WERI-Rb-1 (cell line): ENCODE data around the gene TDG.
A peak's percentile ranks its signal among the peaks of the same experiment; 100 is the strongest.

Source experiments
- DNase-seq: peaks from one replicate; pipeline ENCODE4 v3.0.0-alpha.2; 2020
- H3K27ac ChIP-seq: fragments of 250-450 bp; sonication (Bioruptor Pico); 2 replicates; pipeline ENCODE4 v1.5.1; 2020; ENCODE audit warnings: mild to moderate bottlenecking, moderate library complexity
- H3K27me3 ChIP-seq: fragments of 250-450 bp; sonication (Bioruptor Pico); 2 replicates; pipeline ENCODE4 v1.5.1; 2021; ENCODE audit warnings: mild to moderate bottlenecking, low read depth, moderate library complexity; ENCODE audit not compliant: insufficient read depth, severe bottlenecking
- H3K36me3 ChIP-seq: fragments of 250-450 bp; sonication (Bioruptor Pico); 2 replicates; pipeline ENCODE4 v1.5.1; 2020; ENCODE audit warnings: mild to moderate bottlenecking, moderate library complexity
- H3K4me3 ChIP-seq: 2 replicates; pipeline ENCODE4 v1.5.1; 2011; ENCODE audit warnings: low read depth, mild to moderate bottlenecking, control low read depth, low read length
- H3K9me3 ChIP-seq: fragments of 250-450 bp; sonication (Bioruptor Pico); 2 replicates; pipeline ENCODE4 v1.5.1; 2021; ENCODE audit warnings: mild to moderate bottlenecking, moderate library complexity; ENCODE audit not compliant: severe bottlenecking
- CTCF ChIP-seq: IDR thresholded peaks from 2 replicates; pipeline ENCODE4 v1.5.1; 2011; ENCODE audit warnings: low read depth, mild to moderate bottlenecking, control low read depth, inconsistent platforms, low read length

Gene TDG

DNA sequence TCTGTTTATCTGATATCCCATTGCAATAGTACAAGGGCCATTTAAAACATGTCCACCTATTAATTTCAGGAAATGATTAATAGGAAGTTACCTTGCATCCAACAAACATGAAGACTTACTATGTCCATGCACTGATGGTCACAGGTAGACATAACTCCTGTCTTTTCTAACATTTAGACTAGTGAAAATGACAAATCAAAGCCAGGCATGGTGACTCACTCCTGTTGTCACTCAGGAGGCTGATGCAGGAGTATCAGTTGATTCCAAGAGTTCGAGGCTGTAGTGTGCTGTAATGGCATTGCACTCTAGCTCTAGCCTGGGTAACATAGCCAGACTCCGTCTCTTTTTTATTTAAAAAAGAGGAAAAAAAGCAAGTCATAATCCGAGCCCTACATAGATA, 20.7 kb upstream of the TDG start:
- Histone ChIP-seq H3K36me3 (peaks cover 95% of the 10 kb centered on the region), H3K27me3 (no peaks in the 10 kb centered on the region), H3K27ac (no peak overlapping the region), H3K4me3 (no peak overlapping the region), H3K9me3 (no peaks in the 10 kb centered on the region)
- TF ChIP-seq CTCF = no peak
- DNase-seq = no peak

GRCh38 chr12:103947871-103948555, 17.7 kb upstream of the TDG start:
- Histone ChIP-seq H3K4me3 (no peak overlapping the region), H3K27ac (no peak overlapping the region), H3K9me3 (no peaks in the 10 kb centered on the region), H3K36me3 (peaks cover 94% of the 10 kb centered on the region), H3K27me3 (no peaks in the 10 kb centered on the region)
- no peak for TF ChIP-seq CTCF
- DNase-seq = no peak

DNA sequence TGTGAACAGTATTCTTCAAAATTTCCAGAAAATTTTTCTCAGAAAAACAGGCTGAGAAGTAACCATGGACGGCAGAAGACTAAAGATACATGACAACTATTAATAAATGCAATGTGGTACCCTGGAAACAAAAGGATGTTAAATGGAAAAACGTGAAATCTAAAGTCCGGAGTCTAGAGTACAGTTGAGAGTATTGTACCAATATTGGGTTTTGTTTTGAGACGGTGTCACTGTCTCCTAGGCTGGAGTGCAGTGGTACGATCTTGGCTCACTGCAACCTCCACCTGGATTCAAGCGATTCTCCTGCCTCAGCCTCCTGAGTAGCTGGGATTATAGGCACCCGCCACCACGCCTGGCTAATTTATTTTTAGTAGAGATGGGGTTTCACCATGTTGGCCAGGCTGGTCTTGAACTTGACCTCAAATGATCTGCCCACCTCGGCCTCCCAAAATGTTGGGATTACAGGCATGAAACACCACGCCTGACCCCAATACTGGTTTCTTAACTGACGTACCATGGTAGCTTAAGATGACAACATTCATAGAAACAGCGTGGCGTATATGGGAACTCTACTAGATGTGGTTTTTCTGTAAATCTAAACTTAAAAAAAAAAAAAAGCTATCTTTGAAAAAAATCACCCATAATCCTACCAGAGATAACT, 16.8 kb upstream of the TDG start:
- no peak for TF ChIP-seq CTCF
- H3K36me3 ChIP-seq = peaks cover 94% of the 10 kb centered on the region
- DNase-seq = no peak
- H3K27me3 ChIP-seq = no peaks in the 10 kb centered on the region
- H3K27ac ChIP-seq = no peak overlapping the region
- no peak overlapping the region for H3K4me3 ChIP-seq
- H3K9me3 ChIP-seq = no peaks in the 10 kb centered on the region

DNA sequence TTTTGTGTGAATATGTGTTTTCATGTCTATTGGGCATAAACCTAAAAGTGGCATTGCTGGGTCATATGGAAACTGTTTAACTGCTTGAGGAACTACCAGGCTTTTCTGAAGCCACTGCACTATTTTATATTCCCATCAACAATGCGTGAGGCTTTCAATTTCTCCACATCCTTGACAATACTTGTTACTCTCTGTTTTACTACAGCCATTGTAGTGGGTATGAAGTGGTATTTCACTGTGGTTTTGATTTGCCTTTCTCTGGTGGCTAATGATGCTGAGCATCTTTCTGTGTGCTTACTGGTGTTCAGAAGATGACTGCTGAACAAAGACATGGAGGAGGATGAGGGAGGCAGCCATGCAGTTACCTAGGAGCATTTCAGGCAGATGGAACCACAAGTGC, 13.2 kb upstream of the TDG start:
- no peak for TF ChIP-seq CTCF
- peaks cover 69% of the 10 kb centered on the region for H3K36me3 ChIP-seq
- H3K4me3 ChIP-seq = no peak overlapping the region
- H3K27me3 ChIP-seq = no peaks in the 10 kb centered on the region
- DNase-seq = no peak
- H3K9me3 ChIP-seq = no peaks in the 10 kb centered on the region
- H3K27ac ChIP-seq = no peak overlapping the region

GRCh38 chr12:103955811-103956508, 9.7 kb upstream of the TDG start:
- no peaks in the 10 kb centered on the region for H3K9me3 ChIP-seq
- peaks cover 38% of the 10 kb centered on the region for H3K36me3 ChIP-seq
- no peak for TF ChIP-seq CTCF
- H3K4me3 ChIP-seq = peak overlapping the region; percentile 97
- H3K27me3 ChIP-seq = no peaks in the 10 kb centered on the region
- no peak for DNase-seq
- H3K27ac ChIP-seq = peak overlapping the region; percentile 85
